GM12891 (cell line): ENCODE results near the gene TXNL4A.

ENCODE experiments used
- PAX5 ChIP-seq: IDR thresholded peaks from 2 replicates; pipeline ENCODE4 v1.6.1; 2011; ENCODE audit warnings: low read length, moderate library complexity, mild to moderate bottlenecking; ENCODE audit not compliant: insufficient read depth, severe bottlenecking
- POLR2A ChIP-seq: IDR thresholded peaks from 2 replicates; pipeline ENCODE4 v1.6.1; 2011; ENCODE audit warnings: low read depth, low read length, control low read depth
- POLR2AphosphoS5 ChIP-seq: IDR thresholded peaks from 2 replicates; pipeline ENCODE4 v1.6.1; 2011; ENCODE audit warnings: low read depth, low read length, control low read depth
- POU2F2 ChIP-seq: IDR thresholded peaks from 2 replicates; pipeline ENCODE4 v1.6.1; 2011; ENCODE audit warnings: low read depth, mild to moderate bottlenecking, control low read depth, low read length, moderate library complexity
- SPI1 ChIP-seq: IDR thresholded peaks from 2 replicates; pipeline ENCODE4 v1.6.1; 2011; ENCODE audit warnings: low read depth, low read length, control low read depth
- TAF1 ChIP-seq: IDR thresholded peaks from 2 replicates; pipeline ENCODE4 v1.6.1; 2011; ENCODE audit warnings: low read depth, low read length, control low read depth

DNA sequence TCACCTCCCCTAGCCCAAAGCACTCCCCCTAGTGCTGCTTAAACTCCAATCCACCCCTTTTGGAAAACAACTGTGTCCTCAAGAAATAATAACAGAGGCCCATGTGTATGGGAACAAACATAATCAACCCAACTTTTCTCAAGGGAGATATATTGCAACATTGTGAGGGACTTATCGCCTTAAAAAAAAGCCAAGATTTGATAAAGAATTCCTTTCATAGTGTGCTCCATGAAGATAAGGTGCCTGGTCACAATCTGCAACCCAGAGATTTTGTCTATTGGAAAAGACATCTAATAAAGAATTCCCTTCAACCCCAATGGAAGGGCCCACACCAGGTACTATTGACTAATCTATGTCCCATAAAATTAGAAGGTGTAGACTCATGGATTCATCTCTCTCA lies 41.3 kb upstream of the TXNL4A start:
- TF ChIP-seq TAF1 (no peak), POLR2AphosphoS5 (no peak), POLR2A (no peak), POU2F2 (no peak), SPI1 (no peak), PAX5 (no peak)
